Neural crest cell (in vitro differentiated cells): ENCODE measurements around the gene FAM210A. TPM values are rescaled to one million over a fixed set of nuclear protein-coding genes. Genes with fewer than 3 reads are reported as not detected.

Source experiments
- DNase-seq: peaks from one replicate; pipeline ENCODE4 v3.0.0; 2021; ENCODE audit warnings: low read depth, mixed read lengths, low spot score
- H3K27ac Mint-ChIP-seq: one replicate; pipeline ENCODE4 v1.8.0; 2021; ENCODE audit warnings: mild to moderate bottlenecking, mixed read lengths; ENCODE audit not compliant: unreplicated experiment
- H3K27me3 Mint-ChIP-seq: 2 replicates; pipeline ENCODE4 v1.8.0; 2021; ENCODE audit warnings: low read depth, mild to moderate bottlenecking, mixed read lengths
- H3K36me3 Mint-ChIP-seq: 2 replicates; pipeline ENCODE4 v1.8.0; 2021; ENCODE audit warnings: low read depth, mild to moderate bottlenecking, mixed read lengths
- H3K4me1 Mint-ChIP-seq: 2 replicates; pipeline ENCODE4 v1.8.0; 2021; ENCODE audit warnings: mixed read lengths
- H3K4me3 Mint-ChIP-seq: one replicate; pipeline ENCODE4 v1.8.0; 2021; ENCODE audit warnings: mild to moderate bottlenecking, mixed read lengths
- H3K9me3 Mint-ChIP-seq: 2 replicates; pipeline ENCODE4 v1.8.0; 2021; ENCODE audit warnings: mixed read lengths
- CTCF ChIP-seq: fragments of 200-600 bp; sonication (generic); conservative IDR thresholded peaks from 2 replicates; pipeline ENCODE4 v1.5.0; 2021; ENCODE audit warnings: antibody characterized with exemption, mild to moderate bottlenecking
- total RNA-seq: library from RNA; stranded (reverse); gene quantifications from 2 replicates; pipeline ENCODE4 v1.2.1, GENCODE V29; 2021

FAM210A gene
- total RNA-seq, 1 donor from 2014 or later = 15.1 TPM

- no peaks in the 10 kb centered on the region for H3K27me3 Mint-ChIP-seq
- H3K36me3 Mint-ChIP-seq = peaks cover 4% of the 10 kb centered on the region
- H3K4me3 Mint-ChIP-seq = no peak overlapping the region
- DNase-seq = no peak
- peaks cover 20% of the 10 kb centered on the region for H3K4me1 Mint-ChIP-seq
- H3K9me3 Mint-ChIP-seq = no peaks in the 10 kb centered on the region
- no peak overlapping the region for H3K27ac Mint-ChIP-seq
- no peak for TF ChIP-seq CTCF
These were observed 4.1 kb upstream of the FAM210A start for GRCh38 chr18:13730481-13730880.

- Mint-ChIP-seq H3K4me3 (peak overlapping the region; percentile 84), H3K27ac (peak overlapping the region; percentile 98), H3K4me1 (peaks cover 35% of the 10 kb centered on the region), H3K27me3 (no peaks in the 10 kb centered on the region), H3K9me3 (no peaks in the 10 kb centered on the region), H3K36me3 (no peaks in the 10 kb centered on the region)
- DNase-seq = peak; percentile 23
- no peak for TF ChIP-seq CTCF
These were observed 594 bp upstream of the FAM210A start for GRCh38 chr18:13726972-13727331.

- H3K9me3 Mint-ChIP-seq = no peaks in the 10 kb centered on the region
- no peaks in the 10 kb centered on the region for H3K36me3 Mint-ChIP-seq
- peaks cover 35% of the 10 kb centered on the region for H3K4me1 Mint-ChIP-seq
- DNase-seq = no peak
- no peaks in the 10 kb centered on the region for H3K27me3 Mint-ChIP-seq
- peak overlapping the region; percentile 84 for H3K4me3 Mint-ChIP-seq
- H3K27ac Mint-ChIP-seq = peak overlapping the region; percentile 79
- no peak for TF ChIP-seq CTCF
These were observed 659 bp downstream of the FAM210A start for GRCh38 chr18:13725566-13726231.

- Mint-ChIP-seq H3K27ac (no peak overlapping the region), H3K36me3 (peaks cover 6% of the 10 kb centered on the region), H3K9me3 (no peaks in the 10 kb centered on the region), H3K4me1 (peaks cover 18% of the 10 kb centered on the region), H3K4me3 (no peak overlapping the region), H3K27me3 (no peaks in the 10 kb centered on the region)
- TF ChIP-seq CTCF = no peak
- DNase-seq = no peak
These were observed 5.5 kb downstream of the FAM210A start for GRCh38 chr18:13720847-13721246.

GRCh38 chr18:13720123-13720522 lies 6.2 kb downstream of the FAM210A start:
- H3K27ac Mint-ChIP-seq = no peak overlapping the region
- H3K4me3 Mint-ChIP-seq = no peak overlapping the region
- H3K4me1 Mint-ChIP-seq = peaks cover 11% of the 10 kb centered on the region
- H3K27me3 Mint-ChIP-seq = no peaks in the 10 kb centered on the region
- no peaks in the 10 kb centered on the region for H3K9me3 Mint-ChIP-seq
- DNase-seq = no peak
- peaks cover 6% of the 10 kb centered on the region for H3K36me3 Mint-ChIP-seq
- no peak for TF ChIP-seq CTCF
